T-cell (primary cell): ENCODE measurements around the gene HDAC9. TPM values are rescaled to one million over a fixed set of nuclear protein-coding genes. Genes with fewer than 3 reads are reported as not detected.
A peak's percentile ranks its signal among the peaks of the same experiment; 100 is the strongest.

Source experiments
- ATAC-seq, 4 experiments: fragments of 200-7000 bp in 3 of 4; fragments of 150-1000 bp in 1 of 4; cut with Tn5 transposase; replicated peaks in 1 of 4; 1 replicate in 3 of 4; 2 replicates in 1 of 4; pipeline ENCODE4 v1.10.0; 2021; ENCODE audit warnings: moderate library complexity in 3 of 4, mild to moderate bottlenecking in 2 of 4, moderate number of reproducible peaks in 1 of 4
- CTCF ChIA-PET, 2 donors: fragments of 300-600 bp; sonication (Branson Sonifier 250); formaldehyde crosslinking; loops; one replicate each; lab custom pipeline; 2022; ENCODE audit warnings: antibody characterized with exemption in 2 of 2; lab: Charles Lee
- POLR2A ChIA-PET, 2 donors: fragments of 300-600 bp; sonication (Branson Sonifier 250); formaldehyde crosslinking; loops; one replicate each; lab custom pipeline; 2022; ENCODE audit warnings: antibody characterized with exemption in 2 of 2; lab: Charles Lee
- DNase-seq, 35 experiments: peaks; one replicate each; pipeline versions ENCODE4 v3.0.0 to v3.0.0-alpha.2; 2013 to 2023
- H3K27ac ChIP-seq: one replicate; pipeline ENCODE4 v1.5.1; 2013; ENCODE audit warnings: low read length
- H3K27me3 ChIP-seq, 2 experiments: replicated peaks in 1 of 2; 1 replicate in 1 of 2; 2 replicates in 1 of 2; pipeline versions ENCODE4 v1.6.1 to v1.7.0; 2013; ENCODE audit warnings: low read length in 1 of 2, mixed read lengths in 1 of 2; ENCODE audit not compliant: control insufficient read depth in 2 of 2, insufficient read depth in 2 of 2; ENCODE audit errors: extremely low read depth in 1 of 2
- H3K36me3 ChIP-seq, 2 donors: 1 replicate in 1 of 2; 2 replicates in 1 of 2; pipeline versions ENCODE4 v1.6.1 to v1.7.0; 2013; ENCODE audit warnings: low read length in 1 of 2; ENCODE audit not compliant: control insufficient read depth in 2 of 2, insufficient read depth in 1 of 2; ENCODE audit errors: extremely low read depth in 1 of 2
- H3K4me1 ChIP-seq, 2 experiments: 1 replicate in 1 of 2; 2 replicates in 1 of 2; pipeline versions ENCODE4 v1.6.1 to v1.7.0; 2013; ENCODE audit warnings: low read length in 2 of 2, mixed read lengths in 1 of 2; ENCODE audit not compliant: insufficient read depth in 2 of 2, control insufficient read depth in 1 of 2; ENCODE audit errors: extremely low read depth in 1 of 2
- H3K4me3 ChIP-seq, 2 donors: 1 replicate in 1 of 2; 2 replicates in 1 of 2; pipeline versions ENCODE4 v1.5.1 to v1.7.0; 2013; ENCODE audit warnings: mild to moderate bottlenecking in 2 of 2, low read length in 1 of 2, moderate library complexity in 1 of 2; ENCODE audit not compliant: control insufficient read depth in 1 of 2; ENCODE audit errors: extremely low read depth in 1 of 2
- H3K9me3 ChIP-seq: 2 replicates; pipeline ENCODE4 v1.7.0; 2013
- H3K27ac Mint-ChIP-seq, 2 donors: one replicate each; pipeline ENCODE4 v1.8.0; 2020 to 2021; ENCODE audit warnings: mild to moderate bottlenecking in 2 of 2, mixed read lengths in 2 of 2
- H3K27me3 Mint-ChIP-seq, 2 donors: one replicate each; pipeline ENCODE4 v1.8.0; 2021 to 2022; ENCODE audit warnings: mixed read lengths in 2 of 2
- H3K36me3 Mint-ChIP-seq: one replicate; pipeline ENCODE4 v1.8.0; 2021; ENCODE audit warnings: mixed read lengths
- H3K4me1 Mint-ChIP-seq, 3 donors: one replicate each; pipeline ENCODE4 v1.8.0; 2020 to 2022; ENCODE audit warnings: mixed read lengths in 3 of 3, mild to moderate bottlenecking in 1 of 3
- H3K4me3 Mint-ChIP-seq, 3 donors: one replicate each; pipeline ENCODE4 v1.8.0; 2020 to 2022; ENCODE audit warnings: mild to moderate bottlenecking in 3 of 3, mixed read lengths in 3 of 3, moderate library complexity in 3 of 3
- H3K9me3 Mint-ChIP-seq, 3 donors: one replicate each; pipeline ENCODE4 v1.8.0; 2020 to 2022; ENCODE audit warnings: mixed read lengths in 3 of 3
- WGBS: methylation state at CpG from one replicate; pipeline ENCODE4 v1.1.5; 2013; ENCODE audit warnings: missing lambda C conversion rate; ENCODE audit not compliant: insufficient coverage; 5-methylcytosine and 5-hydroxymethylcytosine counted together
- total RNA-seq, 35 experiments: library from RNA in 6 of 35; stranded (reverse) in 6 of 35; fragments of 120-200 nt in 1 of 35; gene quantifications; one replicate each; pipeline versions ENCODE4 v1.2.1 to v1.2.4 and lab custom pipeline; 2013 to 2026

The HDAC9 gene
- total RNA-seq, 5 donors from 2014 or later (not counting 1 experiment from before 2014, with no cell fraction given): 2.8 to 6.7 (median 4.7) TPM

DNA sequence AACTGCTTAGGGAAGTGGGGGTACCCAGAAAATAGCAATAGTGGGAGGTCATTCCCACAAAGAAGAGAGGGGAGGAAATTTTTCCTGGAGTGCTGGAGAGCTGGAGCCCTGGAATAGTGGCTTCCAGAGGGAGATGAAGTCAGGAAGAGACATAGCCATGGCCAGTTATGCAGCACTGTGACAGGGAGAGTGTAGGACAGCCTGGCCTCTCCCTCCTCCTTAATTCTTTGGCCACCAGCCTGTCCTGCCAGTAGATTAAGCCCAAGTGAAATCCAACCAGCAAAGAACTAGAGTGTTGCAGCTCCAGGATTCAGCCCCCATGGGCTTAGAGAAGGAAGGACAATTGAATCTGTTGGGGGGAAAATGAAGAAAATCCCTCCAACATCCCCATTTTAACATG is 130.5 kb downstream of the HDAC9 start:
- no peak for ATAC-seq
- no peaks in the 10 kb centered on the region for H3K9me3 ChIP-seq
- no peak overlapping the region for H3K4me3 ChIP-seq
- no peaks in the 10 kb centered on the region for H3K36me3 ChIP-seq
- no peaks in the 10 kb centered on the region for H3K27me3 ChIP-seq
- no peaks in the 10 kb centered on the region for H3K4me1 ChIP-seq
- Mint-ChIP-seq H3K9me3 (no peaks in the 10 kb centered on the region), H3K27me3 (no peaks in the 10 kb centered on the region), H3K27ac (no peak overlapping the region), H3K4me1 (no peaks in the 10 kb centered on the region), H3K36me3 (no peaks in the 10 kb centered on the region), H3K4me3 (no peak overlapping the region)
- H3K27ac ChIP-seq: no peak overlapping the region
- DNase-seq: no peak
- ChIA-PET POLR2A (interaction anchor here in 1 of 2 donors (0.8 kb wide), 1 partner anchor 262 kb away, joined by 3 read pairs; no protein-coding TSS in a partner anchor), CTCF (no interaction called here)

GRCh38 chr7:18626717-18627116 is 131.2 kb downstream of the HDAC9 start:
- CTCF ChIA-PET: no interaction called here
- H3K9me3 Mint-ChIP-seq: no peaks in the 10 kb centered on the region
- H3K4me3 ChIP-seq: no peak overlapping the region
- no peak overlapping the region for H3K4me3 Mint-ChIP-seq
- DNase-seq (no peak), ATAC-seq (no peak)
- H3K36me3 ChIP-seq: no peaks in the 10 kb centered on the region
- H3K36me3 Mint-ChIP-seq: no peaks in the 10 kb centered on the region
- POLR2A ChIA-PET: interaction anchor here in 1 of 2 donors (0.8 kb wide), 1 partner anchor 261 kb away, joined by 3 read pairs; no protein-coding TSS in a partner anchor
- H3K4me1 Mint-ChIP-seq: no peaks in the 10 kb centered on the region
- no peaks in the 10 kb centered on the region for H3K27me3 Mint-ChIP-seq
- H3K27me3 ChIP-seq: no peaks in the 10 kb centered on the region
- no peak overlapping the region for H3K27ac ChIP-seq
- H3K27ac Mint-ChIP-seq: no peak overlapping the region
- no peaks in the 10 kb centered on the region for H3K9me3 ChIP-seq
- H3K4me1 ChIP-seq: no peaks in the 10 kb centered on the region

- no peaks in the 10 kb centered on the region for H3K36me3 ChIP-seq
- DNase-seq (no peak), ATAC-seq (no peak)
- no peaks in the 10 kb centered on the region for H3K4me1 Mint-ChIP-seq
- ChIA-PET POLR2A (no interaction called here), CTCF (no interaction called here)
- no peaks in the 10 kb centered on the region for H3K36me3 Mint-ChIP-seq
- no peaks in the 10 kb centered on the region for H3K27me3 Mint-ChIP-seq
- no peak overlapping the region for H3K4me3 ChIP-seq
- H3K4me3 Mint-ChIP-seq: no peak overlapping the region
- no peaks in the 10 kb centered on the region for H3K4me1 ChIP-seq
- H3K9me3 ChIP-seq: no peaks in the 10 kb centered on the region
- no peaks in the 10 kb centered on the region for H3K9me3 Mint-ChIP-seq
- no peaks in the 10 kb centered on the region for H3K27me3 ChIP-seq
- WGBS: 83% methylated on average over 1 of the region's 3 CpGs
- H3K27ac Mint-ChIP-seq: no peak overlapping the region
- no peak overlapping the region for H3K27ac ChIP-seq
Observed at GRCh38 chr7:18637516-18637915, 142.0 kb downstream of the HDAC9 start.

DNA sequence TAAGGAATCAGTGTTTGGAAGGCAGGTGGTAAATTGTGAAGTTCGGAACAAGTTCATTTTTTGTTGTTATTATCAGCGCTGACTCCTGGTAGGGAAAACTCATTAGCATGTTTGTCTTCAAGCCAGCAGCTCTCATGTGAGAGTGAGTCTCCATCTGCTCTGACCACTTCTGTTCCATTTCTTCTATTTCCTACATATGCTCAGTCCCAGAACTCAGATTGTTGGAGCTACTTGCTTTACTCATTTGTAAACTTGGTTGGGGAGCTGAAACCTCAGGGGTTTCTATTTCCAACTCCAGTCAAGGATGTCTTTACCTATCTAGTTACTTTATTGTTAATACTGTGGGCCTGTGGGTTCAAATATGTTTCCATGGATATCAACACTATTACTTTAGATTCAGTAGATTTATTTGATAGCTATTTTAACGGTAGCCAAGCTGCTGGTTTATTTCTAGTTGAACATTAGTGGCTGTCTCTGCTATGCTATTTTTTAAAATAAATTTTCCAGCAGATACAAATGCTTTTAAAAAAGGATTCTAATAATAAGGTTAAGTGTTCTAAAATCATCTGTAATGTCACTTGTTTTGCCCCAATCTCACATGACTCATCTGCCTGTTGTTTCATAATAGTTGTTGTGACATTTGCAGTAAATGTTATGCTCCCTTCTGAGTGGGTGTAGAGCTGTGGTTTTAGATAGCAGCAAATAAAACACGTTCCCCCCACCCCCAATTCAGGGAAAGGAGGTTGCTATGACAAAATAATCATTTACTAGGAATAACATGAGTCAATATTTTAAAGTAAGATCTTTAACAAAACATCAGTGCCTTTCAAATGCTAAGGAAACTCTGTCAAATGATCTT is 143.3 kb downstream of the HDAC9 start:
- H3K4me1 ChIP-seq: no peaks in the 10 kb centered on the region
- Mint-ChIP-seq H3K4me3 (no peak overlapping the region), H3K27ac (peak overlapping the region in 1 of 2 donors; percentile 79), H3K4me1 (no peaks in the 10 kb centered on the region), H3K9me3 (no peaks in the 10 kb centered on the region), H3K27me3 (no peaks in the 10 kb centered on the region), H3K36me3 (no peaks in the 10 kb centered on the region)
- H3K9me3 ChIP-seq: no peaks in the 10 kb centered on the region
- H3K27ac ChIP-seq: no peak overlapping the region
- CTCF ChIA-PET: interaction anchor here in 1 of 2 donors (0.8 kb wide), 1 partner anchor 1109 kb away, joined by 4 read pairs; no protein-coding TSS in a partner anchor
- ATAC-seq (peak in 1 of 4 experiments; percentile 46), DNase-seq (peak in 1 of 35 experiments; percentile 2)
- POLR2A ChIA-PET: no interaction called here
- WGBS: 88% methylated on average over 1 of the region's 4 CpGs
- H3K27me3 ChIP-seq: no peaks in the 10 kb centered on the region
- H3K4me3 ChIP-seq: no peak overlapping the region
- no peaks in the 10 kb centered on the region for H3K36me3 ChIP-seq

- ChIA-PET CTCF (interaction anchor here in 1 of 2 donors (0.8 kb wide), 1 partner anchor 1108 kb away, joined by 4 read pairs; no protein-coding TSS in a partner anchor), POLR2A (no interaction called here)
- H3K9me3 ChIP-seq: no peaks in the 10 kb centered on the region
- ATAC-seq (no peak), DNase-seq (no peak)
- WGBS: no CpG with 5 or more reads among the region's 1 CpG
- Mint-ChIP-seq H3K27ac (peak overlapping the region; percentile 6 to 79), H3K4me1 (no peaks in the 10 kb centered on the region), H3K4me3 (no peak overlapping the region), H3K9me3 (no peaks in the 10 kb centered on the region), H3K27me3 (no peaks in the 10 kb centered on the region), H3K36me3 (no peaks in the 10 kb centered on the region)
- H3K4me3 ChIP-seq: no peak overlapping the region
- peak overlapping the region; percentile 13 for H3K27ac ChIP-seq
- H3K27me3 ChIP-seq: no peaks in the 10 kb centered on the region
- no peaks in the 10 kb centered on the region for H3K36me3 ChIP-seq
- no peaks in the 10 kb centered on the region for H3K4me1 ChIP-seq
Observed at GRCh38 chr7:18639711-18640110, 144.2 kb downstream of the HDAC9 start.

DNA sequence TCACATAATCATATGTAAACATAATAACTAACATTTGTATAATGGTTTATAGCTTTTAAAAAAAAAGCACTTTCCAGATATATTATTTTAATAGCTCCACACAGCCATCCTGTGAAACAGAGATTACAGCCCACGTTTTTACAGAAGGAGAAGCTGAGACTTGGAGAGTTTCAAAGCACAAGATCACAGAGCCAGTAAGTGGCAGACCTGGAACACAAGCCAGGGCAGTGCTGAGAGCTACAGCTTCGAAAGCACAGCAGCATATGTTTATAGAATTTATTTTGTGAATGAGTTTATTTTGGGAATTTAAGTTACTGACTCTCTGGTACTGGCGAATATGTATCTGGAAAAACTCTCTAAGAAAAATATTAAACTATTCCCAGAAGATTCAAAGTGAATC is 149.4 kb downstream of the HDAC9 start:
- Mint-ChIP-seq H3K27ac (no peak overlapping the region), H3K27me3 (no peaks in the 10 kb centered on the region), H3K4me3 (no peak overlapping the region), H3K9me3 (no peaks in the 10 kb centered on the region), H3K4me1 (no peaks in the 10 kb centered on the region), H3K36me3 (no peaks in the 10 kb centered on the region)
- no CpG with 5 or more reads among the region's 3 CpGs for WGBS
- Histone ChIP-seq H3K27ac (no peak overlapping the region), H3K9me3 (no peaks in the 10 kb centered on the region), H3K27me3 (no peaks in the 10 kb centered on the region), H3K4me1 (no peaks in the 10 kb centered on the region), H3K4me3 (no peak overlapping the region), H3K36me3 (no peaks in the 10 kb centered on the region)
- DNase-seq (no peak), ATAC-seq (no peak)
- ChIA-PET CTCF (no interaction called here), POLR2A (no interaction called here)
